GM18507 (cell line): Measurements from ENCODE around the gene CACNA2D1.

Experiments used
- DNase-seq: peaks from one replicate; pipeline ENCODE4 v3.0.0; 2011; ENCODE audit warnings: low read depth; ENCODE audit not compliant: insufficient read length; ENCODE audit errors: extremely low spot score
- FAIRE-seq: peaks from 2 replicates; lab custom pipeline; 2011; peaks lifted over from hg19 to GRCh38; lab: Jason Lieb, UNC

The CACNA2D1 gene

GRCh38 chr7:82312646-82313045 is 130.9 kb downstream of the CACNA2D1 start:
- no peak for DNase-seq
- no peak for FAIRE-seq

- DNase-seq, result no peak
- FAIRE-seq, result no peak
Measured at GRCh38 chr7:82305347-82306005, 138.1 kb downstream of the CACNA2D1 start.

- DNase-seq, result no peak
- FAIRE-seq, result no peak
Measured at GRCh38 chr7:82294865-82295264, 148.7 kb downstream of the CACNA2D1 start.

- FAIRE-seq, result no peak
- no peak for DNase-seq
Measured at GRCh38 chr7:82294382-82294784, 149.2 kb downstream of the CACNA2D1 start.

GRCh38 chr7:82293467-82293866 is 150.1 kb downstream of the CACNA2D1 start:
- FAIRE-seq, result no peak
- no peak for DNase-seq

GRCh38 chr7:82291931-82292330 is 151.6 kb downstream of the CACNA2D1 start:
- no peak for DNase-seq
- no peak for FAIRE-seq

- DNase-seq (no peak), FAIRE-seq (no peak)
Measured at GRCh38 chr7:82289889-82290288, 153.7 kb downstream of the CACNA2D1 start.

GRCh38 chr7:82289152-82289535 is 154.4 kb downstream of the CACNA2D1 start:
- DNase-seq, result no peak
- no peak for FAIRE-seq

GRCh38 chr7:82286798-82287140 is 156.8 kb downstream of the CACNA2D1 start:
- FAIRE-seq (no peak), DNase-seq (no peak)

GRCh38 chr7:82286096-82286797 is 157.3 kb downstream of the CACNA2D1 start:
- no peak for FAIRE-seq
- no peak for DNase-seq

- DNase-seq (no peak), FAIRE-seq (no peak)
Measured at GRCh38 chr7:82284936-82285519, 158.5 kb downstream of the CACNA2D1 start.

GRCh38 chr7:82275342-82275741 is 168.2 kb downstream of the CACNA2D1 start:
- FAIRE-seq, result no peak
- no peak for DNase-seq

- FAIRE-seq (no peak), DNase-seq (no peak)
Measured at GRCh38 chr7:82274681-82275080, 168.9 kb downstream of the CACNA2D1 start.

- no peak for DNase-seq
- no peak for FAIRE-seq
Measured at GRCh38 chr7:82273886-82274285, 169.7 kb downstream of the CACNA2D1 start.

- no peak for DNase-seq
- no peak for FAIRE-seq
Measured at GRCh38 chr7:82270870-82271269, 172.7 kb downstream of the CACNA2D1 start.

- no peak for FAIRE-seq
Measured at GRCh38 chr7:82268632-82269031, 174.9 kb downstream of the CACNA2D1 start.

GRCh38 chr7:82266081-82266480 is 177.5 kb downstream of the CACNA2D1 start:
- DNase-seq (no peak), FAIRE-seq (no peak)

More at GRCh38 chr7:82268632-82269031, 174.9 kb downstream of the CACNA2D1 start:
- no peak for DNase-seq

- FAIRE-seq (no peak), DNase-seq (no peak)
Measured at GRCh38 chr7:82264783-82265305, 178.7 kb downstream of the CACNA2D1 start.

GRCh38 chr7:82263920-82264782 is 179.4 kb downstream of the CACNA2D1 start:
- no peak for FAIRE-seq

GRCh38 chr7:82258181-82258580 is 185.4 kb downstream of the CACNA2D1 start:
- FAIRE-seq, result no peak
- no peak for DNase-seq

More at GRCh38 chr7:82263920-82264782, 179.4 kb downstream of the CACNA2D1 start:
- DNase-seq, result no peak
